DMS 273 (cell line): Measurements from ENCODE around the gene FHOD3.
A peak's percentile ranks its signal among the peaks of the same experiment; 100 is the strongest.

Experiments used
- DNase-seq: peaks from one replicate; lab custom pipeline; 2025; ENCODE audit not compliant: unreplicated experiment; lab: John Stamatoyannopoulos, UW

FHOD3 gene

GRCh38 chr18:36610661-36611060 is 313.1 kb downstream of the FHOD3 start:
- DNase-seq: no peak

- DNase-seq: no peak
Measured at GRCh38 chr18:36613069-36613468, 315.6 kb downstream of the FHOD3 start.

- DNase-seq: no peak
Measured at GRCh38 chr18:36613810-36614209, 316.3 kb downstream of the FHOD3 start.

DNA sequence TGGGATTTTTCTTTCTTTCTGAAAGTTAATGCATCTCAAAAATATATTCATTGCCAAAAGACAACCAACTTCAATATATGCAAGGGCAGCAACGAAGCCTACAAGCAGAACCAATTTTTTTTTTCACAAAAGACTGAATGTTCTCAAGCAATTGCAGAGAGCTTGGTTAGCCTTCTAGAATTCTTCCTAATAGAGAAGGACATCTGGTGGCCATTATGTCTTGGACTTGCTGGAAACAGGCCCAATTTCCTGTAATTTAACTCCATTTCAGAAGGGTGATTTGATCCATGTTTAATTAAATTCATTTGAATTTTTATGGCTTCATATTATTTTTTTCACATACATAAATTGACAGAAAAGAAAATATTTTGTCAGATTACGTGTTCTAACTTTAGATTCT is 323.3 kb downstream of the FHOD3 start:
- peak; percentile 55 for DNase-seq

GRCh38 chr18:36622610-36623009 is 325.1 kb downstream of the FHOD3 start:
- no peak for DNase-seq

DNA sequence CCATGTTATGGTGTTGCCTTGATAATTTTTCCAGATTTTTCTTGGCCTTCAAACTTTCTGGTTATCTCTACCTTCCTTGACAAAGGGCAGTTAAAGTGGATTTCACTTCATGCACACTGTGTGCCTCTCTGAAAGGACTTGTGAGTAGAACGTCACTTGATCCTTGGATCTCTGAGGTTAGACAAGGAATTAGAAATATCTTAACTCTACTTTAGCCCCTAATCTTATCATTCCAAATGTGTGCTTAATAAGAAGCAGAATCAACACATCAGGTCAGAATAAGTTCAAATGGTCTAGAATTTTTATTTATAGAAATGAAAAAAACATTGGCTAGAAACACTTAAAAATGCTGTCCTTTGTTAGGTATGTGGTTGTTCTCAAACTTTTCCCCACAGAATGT is 325.6 kb downstream of the FHOD3 start:
- DNase-seq: no peak

- no peak for DNase-seq
Measured at GRCh38 chr18:36623681-36624190, 326.2 kb downstream of the FHOD3 start.

GRCh38 chr18:36624451-36625167 is 327.1 kb downstream of the FHOD3 start:
- DNase-seq: peak; percentile 45

GRCh38 chr18:36625386-36625785 is 327.9 kb downstream of the FHOD3 start:
- no peak for DNase-seq

GRCh38 chr18:36627637-36628036 is 330.1 kb downstream of the FHOD3 start:
- no peak for DNase-seq

GRCh38 chr18:36628435-36629137 is 331.1 kb downstream of the FHOD3 start:
- DNase-seq: no peak

GRCh38 chr18:36629138-36629530 is 331.6 kb downstream of the FHOD3 start:
- peak; percentile 95 for DNase-seq

DNA sequence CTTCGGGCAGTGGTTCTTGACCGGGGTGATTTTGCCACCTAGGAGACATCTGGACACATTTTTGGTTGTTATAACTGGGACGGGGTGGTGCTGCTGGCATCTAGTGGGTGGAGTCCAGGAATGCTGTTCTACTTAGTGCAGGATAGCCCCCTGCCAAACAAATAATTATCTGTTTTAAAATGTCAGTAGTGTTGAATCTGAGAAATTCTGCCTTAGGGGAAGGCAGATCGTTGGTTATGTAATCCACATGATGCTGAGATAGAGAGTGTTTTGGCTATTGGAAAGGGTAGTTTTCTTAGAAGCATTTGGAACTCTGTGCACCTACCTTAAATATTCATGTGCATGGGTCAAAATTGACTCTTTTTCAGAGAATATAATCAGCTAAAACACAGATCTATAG is 332.3 kb downstream of the FHOD3 start:
- DNase-seq: no peak

DNA sequence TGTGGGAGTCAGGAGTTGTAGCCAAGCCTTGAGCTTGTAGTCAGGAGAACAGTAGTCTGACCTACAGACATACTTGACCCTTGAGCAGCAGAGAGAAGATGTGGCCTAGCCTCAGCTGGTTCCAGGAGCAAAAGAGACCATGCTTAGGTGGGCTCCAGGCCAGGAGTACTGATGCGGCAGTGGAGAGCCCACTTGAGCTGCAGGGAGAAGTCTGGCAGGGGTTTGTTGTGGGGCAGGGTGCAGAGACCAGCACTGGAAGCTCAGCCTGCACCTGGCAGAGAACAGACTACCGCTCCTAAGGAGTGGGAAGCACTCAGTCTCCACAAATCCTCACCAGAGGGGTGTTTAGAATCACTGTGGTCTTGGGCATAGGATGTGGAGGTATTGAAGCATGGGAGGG is 333.4 kb downstream of the FHOD3 start:
- DNase-seq: peak; percentile 7

- peak; percentile 60 for DNase-seq
Measured at GRCh38 chr18:36633961-36634412, 336.5 kb downstream of the FHOD3 start.

- DNase-seq: no peak
Measured at GRCh38 chr18:36634573-36635216, 337.2 kb downstream of the FHOD3 start.

DNA sequence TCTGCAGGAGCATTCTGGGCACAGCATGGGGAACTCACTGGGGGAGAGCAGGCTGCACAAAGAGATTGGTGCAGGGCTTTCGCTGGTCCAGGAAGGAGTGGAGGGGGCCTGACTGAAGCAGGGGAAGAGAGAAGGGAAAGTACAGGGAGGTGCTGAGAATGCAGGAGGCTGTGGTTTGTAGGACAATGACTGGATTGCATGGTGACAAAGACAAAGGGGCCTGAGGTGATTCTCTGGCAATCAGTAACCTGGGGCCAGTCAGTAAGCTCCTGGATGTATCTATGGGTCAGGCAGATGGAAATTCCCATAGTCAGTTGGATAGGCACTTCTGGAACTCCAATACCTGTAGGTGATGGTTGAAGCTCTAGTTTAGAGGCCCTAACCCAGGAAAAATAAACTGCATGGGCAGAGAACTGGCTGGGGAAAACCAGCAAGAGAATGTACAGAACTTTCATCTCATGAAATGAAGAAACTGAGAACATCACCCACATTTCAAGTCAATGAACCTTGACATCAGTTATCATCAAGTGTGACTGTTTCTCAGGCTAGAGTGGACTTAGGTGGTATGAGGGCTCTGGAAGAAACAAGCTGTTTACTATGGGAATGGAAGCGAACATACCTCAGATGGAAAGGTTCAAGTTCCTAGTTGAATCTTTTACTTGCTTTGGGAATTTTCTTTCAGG is 338.0 kb downstream of the FHOD3 start:
- DNase-seq: no peak

DNA sequence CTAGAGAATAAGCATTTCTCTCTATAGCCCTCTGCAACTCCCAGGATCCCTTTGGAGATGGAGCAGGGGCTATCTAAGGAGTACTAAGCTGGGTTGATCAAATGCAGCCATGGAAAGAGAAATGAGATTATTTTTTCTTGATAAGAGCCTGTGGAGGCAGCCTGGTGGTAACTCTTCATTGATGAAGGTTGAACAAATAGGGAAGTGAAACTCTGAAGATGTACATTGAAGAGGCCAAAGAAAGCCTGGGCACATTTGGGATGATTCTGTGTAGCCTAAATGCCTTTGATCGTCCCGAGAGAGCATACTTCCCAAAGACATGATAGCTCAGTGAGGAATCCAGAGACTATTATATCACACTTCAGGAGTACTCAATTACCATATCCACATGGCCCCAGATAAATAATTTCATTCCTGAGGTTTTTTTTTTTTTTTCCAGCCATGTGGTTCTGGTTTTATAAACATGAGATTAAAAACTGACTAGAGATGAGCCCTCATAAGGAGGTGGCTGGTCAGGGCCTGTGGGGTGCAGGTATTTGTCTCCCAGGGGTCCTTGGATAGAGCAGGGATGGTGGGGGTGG is 338.8 kb downstream of the FHOD3 start:
- no peak for DNase-seq

- no peak for DNase-seq
Measured at GRCh38 chr18:36638224-36638623, 340.7 kb downstream of the FHOD3 start.

DNA sequence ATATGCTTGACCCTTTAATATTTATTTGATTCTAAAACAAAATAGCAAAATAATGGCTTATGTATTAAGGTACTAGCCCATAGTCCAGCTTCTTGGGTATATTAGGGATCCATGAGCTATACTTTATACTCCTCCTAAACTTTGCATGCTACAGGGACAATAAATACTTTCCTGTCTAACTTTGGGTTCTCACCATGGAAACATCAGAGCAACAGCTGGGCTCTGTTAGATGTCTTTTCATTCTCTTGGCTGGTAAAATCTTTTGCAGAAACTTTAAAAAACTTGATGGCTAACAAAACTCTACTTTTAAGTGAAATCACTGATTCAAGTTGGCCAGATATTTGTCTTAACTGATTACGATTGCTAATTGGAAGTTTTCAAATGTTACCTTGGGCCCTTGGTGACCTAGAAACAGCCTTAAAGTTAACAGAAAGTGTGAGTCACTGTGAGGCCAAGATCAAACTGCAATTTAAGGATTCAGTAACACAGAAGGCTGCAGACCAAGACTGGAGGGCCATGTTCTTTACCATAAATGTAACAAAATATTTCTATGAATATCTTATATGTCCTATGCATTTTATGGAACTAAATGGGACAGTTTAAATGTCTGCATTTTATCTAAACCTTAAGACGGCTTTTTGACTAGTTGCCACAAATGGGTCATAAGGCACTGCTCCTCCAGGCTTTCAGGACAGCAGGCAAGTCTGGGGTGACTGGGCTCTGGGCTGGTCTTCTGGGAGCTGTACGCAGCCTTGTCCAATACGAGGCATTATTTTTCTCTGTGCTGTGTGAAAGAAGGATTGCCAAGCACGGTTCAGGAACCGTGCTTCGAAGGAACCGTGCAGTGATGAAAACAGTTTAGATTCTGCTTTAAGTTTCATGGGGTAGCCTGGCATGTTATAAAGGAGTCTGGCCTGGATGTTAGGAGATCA is 342.8 kb downstream of the FHOD3 start:
- no peak for DNase-seq
